Caki2 (cell line): ENCODE data around the gene DLEC1. TPM values are rescaled to one million over a fixed set of nuclear protein-coding genes. Genes with fewer than 3 reads are reported as not detected.

Source experiments
- DNase-seq: peaks from one replicate; pipeline ENCODE4 v3.0.0-alpha.2; 2015; ENCODE audit warnings: low read depth
- in situ Hi-C: cut with HindIII; loops from 2 replicates; pipeline ENCODE4 v1.10.0; 2016; ENCODE audit warnings: low sequenced_read_pairs, low pct_unique_long_range_greater_than_20kb, mixed read lengths
- total RNA-seq: library from RNA; depleted of rRNA; stranded (reverse); fragments of >200 nt; shearing (Covaris generic); gene quantifications from 2 replicates; pipeline ENCODE4 v1.2.3, GENCODE V29; 2014; ENCODE audit warnings: low replicate concordance

Gene DLEC1
- total RNA-seq, 1 experiment from 2014 or later = not detected

GRCh38 chr3:38094999-38095398 lies 56.0 kb downstream of the DLEC1 start:
- no peak for DNase-seq
- in situ Hi-C loops = no loop called here

- in situ Hi-C loops = no loop called here
- DNase-seq = no peak
These were observed 56.9 kb downstream of the DLEC1 start for GRCh38 chr3:38095669-38096483.

GRCh38 chr3:38097446-38098375 lies 58.7 kb downstream of the DLEC1 start:
- in situ Hi-C loops = no loop called here

DNA sequence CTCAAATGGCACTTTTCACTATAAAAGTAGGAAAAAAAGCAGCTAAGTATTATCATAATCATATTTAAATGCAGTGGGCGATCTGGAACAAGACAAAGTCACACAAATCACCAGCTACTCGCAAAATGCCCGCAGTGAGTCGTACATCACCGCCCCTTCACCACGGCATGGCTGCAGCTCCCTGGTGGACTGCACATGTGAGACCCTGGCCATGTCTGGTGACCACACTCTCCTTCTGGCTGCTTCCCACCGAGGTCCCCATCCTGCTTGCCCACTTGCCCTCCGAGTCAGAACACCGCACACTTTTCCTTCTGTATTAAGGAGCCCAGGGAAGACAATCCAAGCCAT lies 59.3 kb downstream of the DLEC1 start:
- in situ Hi-C loops = no loop called here
- DNase-seq = no peak

More at GRCh38 chr3:38097446-38098375, 58.7 kb downstream of the DLEC1 start:
- DNase-seq = no peak

- no peak for DNase-seq
- in situ Hi-C loops = no loop called here
These were observed 60.5 kb downstream of the DLEC1 start for GRCh38 chr3:38099518-38099917.

GRCh38 chr3:38100498-38100897 lies 61.5 kb downstream of the DLEC1 start:
- in situ Hi-C loops = no loop called here

DNA sequence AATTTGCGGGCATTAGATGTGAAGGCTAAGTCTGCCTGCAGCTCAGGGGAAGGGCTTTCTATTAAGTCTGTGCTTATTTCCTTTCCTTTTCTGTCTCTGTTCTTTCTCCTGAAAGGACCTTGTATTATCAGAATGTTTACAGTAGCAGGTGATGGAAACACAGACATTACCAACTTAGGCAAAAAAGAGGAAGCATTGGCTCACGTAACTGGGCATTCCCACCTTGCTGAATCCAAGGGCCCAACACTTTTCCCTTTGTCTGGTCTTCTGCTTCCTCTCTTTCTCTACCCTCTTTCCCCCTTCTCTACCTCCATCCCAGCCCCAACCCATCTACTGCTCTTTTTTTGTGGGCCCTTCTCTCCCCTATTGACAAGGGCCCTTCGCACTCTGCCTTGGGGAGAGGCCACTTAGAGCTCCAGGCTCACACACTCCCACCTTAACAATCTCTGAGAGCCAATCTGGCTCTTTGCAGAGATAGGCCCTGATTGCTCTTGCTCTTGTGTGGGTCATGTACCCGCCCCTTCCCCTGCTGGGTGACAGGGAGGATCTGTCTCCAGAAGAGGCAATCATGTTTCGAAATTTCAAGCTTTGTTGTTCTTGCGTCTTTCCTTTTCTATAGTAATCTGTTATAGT lies 62.9 kb downstream of the DLEC1 start:
- in situ Hi-C loops = no loop called here
- no peak for DNase-seq

More at GRCh38 chr3:38100498-38100897, 61.5 kb downstream of the DLEC1 start:
- DNase-seq = no peak

- in situ Hi-C loops = no loop called here
- DNase-seq = no peak
These were observed 63.4 kb downstream of the DLEC1 start for GRCh38 chr3:38102444-38102814.

DNA sequence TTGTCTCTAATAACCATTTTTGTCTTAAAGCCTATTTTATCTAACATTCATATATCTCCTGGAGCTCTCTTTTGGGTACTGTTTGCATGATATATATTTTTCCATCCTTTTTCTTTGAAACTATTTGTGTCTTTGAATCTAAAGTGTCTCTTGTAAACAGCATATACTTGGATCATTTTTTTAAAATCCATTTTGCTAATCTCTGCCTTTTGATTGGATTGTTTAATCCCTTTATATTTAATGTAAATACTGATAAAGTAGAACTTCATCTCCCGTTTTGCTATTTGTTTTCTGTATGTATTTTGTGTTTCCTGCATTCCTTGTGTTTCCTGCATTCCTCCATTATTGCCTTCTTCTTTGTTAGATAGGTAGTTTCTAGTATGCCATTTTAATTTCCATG lies 66.5 kb downstream of the DLEC1 start:
- DNase-seq = no peak
- in situ Hi-C loops = no loop called here

GRCh38 chr3:38107911-38108648 lies 69.1 kb downstream of the DLEC1 start:
- in situ Hi-C loops = no loop called here
- DNase-seq = no peak

DNA sequence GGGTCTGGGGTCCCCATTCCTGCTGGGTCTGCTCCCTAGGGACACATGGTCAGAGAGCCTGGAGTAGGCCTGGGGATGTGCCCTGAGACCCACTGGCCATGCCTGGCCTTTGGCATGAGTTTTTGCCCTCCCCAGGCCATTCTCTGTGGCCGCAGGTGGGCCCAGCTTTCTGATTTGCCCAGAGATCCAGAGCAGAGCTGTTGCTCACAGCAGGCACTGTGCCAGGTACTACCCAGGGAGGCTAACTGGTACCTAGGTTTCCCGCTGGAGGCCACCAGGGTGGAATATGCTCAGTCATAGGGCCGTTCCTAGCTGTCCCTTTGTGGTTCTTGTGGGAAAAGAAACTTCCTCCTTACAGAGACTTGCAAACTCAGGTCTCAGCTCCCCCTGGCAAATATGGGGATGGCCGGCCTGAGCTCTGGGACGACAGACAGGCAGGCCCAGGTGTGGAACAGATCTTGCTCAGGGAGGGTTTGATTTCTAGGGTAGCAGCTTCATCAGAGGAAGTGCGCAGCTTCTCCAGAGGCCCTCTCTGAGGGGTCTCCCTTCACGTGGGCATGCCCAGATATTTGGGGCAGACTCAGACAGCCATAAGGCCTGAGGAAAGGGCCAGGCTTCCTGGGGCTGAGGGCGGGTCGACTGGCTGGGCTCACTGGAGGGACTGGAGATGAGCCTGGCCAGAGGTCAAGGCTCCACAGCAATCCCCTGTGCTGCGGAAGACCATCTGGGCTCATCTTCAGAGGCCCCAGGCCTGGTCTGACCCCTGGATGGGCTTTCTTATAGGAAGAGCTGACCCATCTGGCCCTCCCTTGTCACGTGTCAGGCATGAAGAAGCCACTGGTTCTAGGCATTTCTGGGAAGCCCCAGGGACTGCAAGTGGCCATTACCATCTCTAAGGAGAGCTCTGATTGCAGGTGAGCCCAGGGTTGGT lies 69.9 kb downstream of the DLEC1 start:
- no peak for DNase-seq
- in situ Hi-C loops = no loop called here

GRCh38 chr3:38109580-38110313 lies 70.7 kb downstream of the DLEC1 start:
- in situ Hi-C loops = no loop called here
- DNase-seq = no peak

- in situ Hi-C loops = no loop called here
These were observed 71.5 kb downstream of the DLEC1 start for GRCh38 chr3:38110314-38111050.

GRCh38 chr3:38111201-38111600 lies 72.2 kb downstream of the DLEC1 start:
- in situ Hi-C loops = no loop called here
- DNase-seq = no peak

More at GRCh38 chr3:38110314-38111050, 71.5 kb downstream of the DLEC1 start:
- no peak for DNase-seq

DNA sequence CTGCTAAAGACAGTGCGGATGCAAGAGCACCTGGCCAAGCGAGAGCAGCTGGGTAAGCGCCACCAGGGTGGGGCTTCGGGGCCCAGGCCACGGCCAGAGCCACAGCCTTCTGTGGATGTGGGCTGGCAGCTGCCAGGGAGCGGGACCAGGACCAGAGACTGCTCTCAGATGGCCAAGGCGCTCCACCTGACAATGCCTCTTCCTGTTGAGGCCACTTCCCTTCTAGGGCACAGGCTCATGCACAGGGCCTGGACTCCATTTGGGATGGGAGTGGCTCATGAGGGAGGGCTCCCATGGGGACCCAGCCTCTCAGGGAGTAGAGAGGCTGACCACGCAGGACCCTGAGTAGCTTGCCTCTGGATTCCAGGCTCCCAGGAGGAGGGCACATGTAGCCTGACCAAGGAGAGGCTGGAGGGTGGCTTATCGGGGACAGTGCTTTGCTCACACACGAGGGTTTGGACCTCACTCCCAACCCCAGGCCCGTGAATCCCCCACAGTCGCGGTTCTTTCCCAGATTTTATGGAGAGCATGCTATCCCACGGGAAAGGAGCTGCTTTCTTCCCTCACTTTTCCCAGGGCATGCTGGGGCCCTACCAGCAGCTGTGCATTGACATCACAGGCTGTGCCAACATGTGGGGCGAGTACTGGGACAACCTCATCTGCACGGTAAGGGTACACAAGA lies 72.8 kb downstream of the DLEC1 start:
- no peak for DNase-seq
- in situ Hi-C loops = no loop called here

GRCh38 chr3:38112378-38112761 lies 73.4 kb downstream of the DLEC1 start:
- DNase-seq = no peak
- in situ Hi-C loops = no loop called here
